DOHH2 (cell line): Measurements from ENCODE around the gene RPA1.

Experiments
- H3F3A ChIP-seq: fragments of 200-600 bp; sonication (generic), shearing (Covaris generic); 2 replicates; pipeline ENCODE4 v1.6.0; 2016; ENCODE audit warnings: antibody characterized with exemption, mild to moderate bottlenecking; ENCODE audit not compliant: control insufficient read depth, insufficient read depth
- H3K27ac ChIP-seq: fragments of 200-600 bp; sonication (generic); 2 replicates; pipeline ENCODE4 v1.5.1; 2014; ENCODE audit warnings: low read depth, mild to moderate bottlenecking, low read length, moderate library complexity
- H3K27me3 ChIP-seq: fragments of 200-600 bp; sonication (generic); 2 replicates; pipeline ENCODE4 v1.6.1; 2014; ENCODE audit warnings: mild to moderate bottlenecking, low read length, mixed read lengths; ENCODE audit not compliant: control insufficient read depth
- H3K36me3 ChIP-seq: fragments of 200-600 bp; sonication (generic); 2 replicates; pipeline ENCODE4 v1.6.1; 2014; ENCODE audit warnings: mild to moderate bottlenecking, low read length, moderate library complexity, mixed read lengths; ENCODE audit not compliant: control insufficient read depth
- H3K4me1 ChIP-seq: fragments of 200-600 bp; sonication (generic); 2 replicates; pipeline ENCODE4 v1.6.1; 2014; ENCODE audit warnings: mild to moderate bottlenecking, low read length, mixed read lengths; ENCODE audit not compliant: control insufficient read depth
- H3K4me2 ChIP-seq: fragments of 200-600 bp; sonication (generic); 2 replicates; pipeline ENCODE4 v1.6.0; 2014; ENCODE audit warnings: mild to moderate bottlenecking, low read length, moderate library complexity
- H3K4me3 ChIP-seq: fragments of 200-600 bp; sonication (generic); 2 replicates; pipeline ENCODE4 v1.5.1; 2014; ENCODE audit warnings: mild to moderate bottlenecking, low read length, mixed read lengths
- H3K79me2 ChIP-seq: fragments of 200-600 bp; sonication (generic); 2 replicates; pipeline ENCODE4 v1.6.1; 2014; ENCODE audit warnings: mild to moderate bottlenecking, low read length, mixed read lengths; ENCODE audit not compliant: control insufficient read depth
- H3K9me2 ChIP-seq: fragments of 200-600 bp; sonication (generic); replicated peaks from 2 replicates; pipeline ENCODE4 v1.6.1; 2014; ENCODE audit warnings: mild to moderate bottlenecking, low read length, mixed read lengths; ENCODE audit not compliant: control insufficient read depth
- H3K9me3 ChIP-seq: fragments of 200-600 bp; sonication (generic); 2 replicates; pipeline ENCODE4 v1.6.1; 2014; ENCODE audit warnings: antibody characterized with exemption, low read length, mixed read lengths; ENCODE audit not compliant: control insufficient read depth, insufficient read depth
- H4K20me1 ChIP-seq: fragments of 200-600 bp; sonication (generic); 2 replicates; pipeline ENCODE4 v1.6.0; 2014; ENCODE audit warnings: low read depth, mild to moderate bottlenecking, antibody characterized with exemption, low read length, moderate library complexity; ENCODE audit not compliant: control insufficient read depth, insufficient read depth
- CTCF ChIP-seq: fragments of 200-600 bp; sonication (generic); IDR thresholded peaks from one replicate; pipeline ENCODE4 v1.5.1; 2014; ENCODE audit warnings: antibody characterized with exemption, mild to moderate bottlenecking, low read depth, low read length; ENCODE audit not compliant: poor library complexity, severe bottlenecking
- EZH2phosphoT487 ChIP-seq: fragments of 200-600 bp; sonication (generic); IDR thresholded peaks from 2 replicates; pipeline ENCODE4 v1.6.1; 2017; ENCODE audit warnings: borderline replicate concordance, mild to moderate bottlenecking, antibody characterized with exemption, low read length, moderate library complexity, mixed read lengths

The RPA1 gene

GRCh38 chr17:1883536-1883935 is 53.7 kb downstream of the RPA1 start:
- Histone ChIP-seq H3F3A (peaks cover 2% of the 10 kb centered on the region; the same call in 1 of the 2 replicates), H3K4me2 (no peak overlapping the region), H3K4me1 (no peaks in the 10 kb centered on the region), H3K9me2 (no peaks in the 10 kb centered on the region), H3K79me2 (no peaks in the 10 kb centered on the region), H4K20me1 (no peaks in the 10 kb centered on the region; the same call in 1 of the 2 replicates), H3K27ac (no peak overlapping the region), H3K4me3 (no peak overlapping the region), H3K27me3 (no peaks in the 10 kb centered on the region), H3K9me3 (no peaks in the 10 kb centered on the region), H3K36me3 (peaks cover 92% of the 10 kb centered on the region)
- TF ChIP-seq CTCF (no peak), EZH2phosphoT487 (no peak)

GRCh38 chr17:1888741-1889140 is 58.9 kb downstream of the RPA1 start:
- Histone ChIP-seq H4K20me1 (no peaks in the 10 kb centered on the region), H3K27me3 (no peaks in the 10 kb centered on the region), H3K4me2 (no peak overlapping the region), H3K4me3 (no peak overlapping the region), H3K36me3 (peaks cover 80% of the 10 kb centered on the region), H3K27ac (no peak overlapping the region), H3K9me3 (no peaks in the 10 kb centered on the region), H3K4me1 (no peaks in the 10 kb centered on the region), H3K79me2 (no peaks in the 10 kb centered on the region), H3F3A (no peaks in the 10 kb centered on the region; the same call in 1 of the 2 replicates), H3K9me2 (no peaks in the 10 kb centered on the region)
- TF ChIP-seq CTCF (no peak), EZH2phosphoT487 (no peak)

GRCh38 chr17:1890758-1891450 is 61.1 kb downstream of the RPA1 start:
- no peak overlapping the region for H3K4me2 ChIP-seq
- H3K9me3 ChIP-seq = no peaks in the 10 kb centered on the region
- no peak overlapping the region for H3K4me3 ChIP-seq
- TF ChIP-seq CTCF = no peak
- TF ChIP-seq EZH2phosphoT487 = no peak
- no peaks in the 10 kb centered on the region for H3K27me3 ChIP-seq
- H3F3A ChIP-seq = no peaks in the 10 kb centered on the region; the same call in 1 of the 2 replicates
- H3K27ac ChIP-seq = no peak overlapping the region
- no peaks in the 10 kb centered on the region for H3K9me2 ChIP-seq
- H3K4me1 ChIP-seq = no peaks in the 10 kb centered on the region
- peaks cover 74% of the 10 kb centered on the region for H3K36me3 ChIP-seq
- no peaks in the 10 kb centered on the region for H3K79me2 ChIP-seq
- no peaks in the 10 kb centered on the region for H4K20me1 ChIP-seq
